Suppressor macrophage (primary cell): ENCODE data around the gene SLC16A4.
"Not testable (repeated sequence)": the region's sequence is repeated elsewhere in the genome, so short reads cannot be mapped to it uniquely, and the experiment has no call there.

Experiments
- DNase-seq, 4 experiments: peaks; one replicate each; pipeline ENCODE4 v3.0.0-alpha.2; 2020 to 2022

The SLC16A4 gene

GRCh38 chr1:110408488-110408887, 17.7 kb upstream of the SLC16A4 start:
- peak; percentile 28 to 41 (median 38) for DNase-seq

DNA sequence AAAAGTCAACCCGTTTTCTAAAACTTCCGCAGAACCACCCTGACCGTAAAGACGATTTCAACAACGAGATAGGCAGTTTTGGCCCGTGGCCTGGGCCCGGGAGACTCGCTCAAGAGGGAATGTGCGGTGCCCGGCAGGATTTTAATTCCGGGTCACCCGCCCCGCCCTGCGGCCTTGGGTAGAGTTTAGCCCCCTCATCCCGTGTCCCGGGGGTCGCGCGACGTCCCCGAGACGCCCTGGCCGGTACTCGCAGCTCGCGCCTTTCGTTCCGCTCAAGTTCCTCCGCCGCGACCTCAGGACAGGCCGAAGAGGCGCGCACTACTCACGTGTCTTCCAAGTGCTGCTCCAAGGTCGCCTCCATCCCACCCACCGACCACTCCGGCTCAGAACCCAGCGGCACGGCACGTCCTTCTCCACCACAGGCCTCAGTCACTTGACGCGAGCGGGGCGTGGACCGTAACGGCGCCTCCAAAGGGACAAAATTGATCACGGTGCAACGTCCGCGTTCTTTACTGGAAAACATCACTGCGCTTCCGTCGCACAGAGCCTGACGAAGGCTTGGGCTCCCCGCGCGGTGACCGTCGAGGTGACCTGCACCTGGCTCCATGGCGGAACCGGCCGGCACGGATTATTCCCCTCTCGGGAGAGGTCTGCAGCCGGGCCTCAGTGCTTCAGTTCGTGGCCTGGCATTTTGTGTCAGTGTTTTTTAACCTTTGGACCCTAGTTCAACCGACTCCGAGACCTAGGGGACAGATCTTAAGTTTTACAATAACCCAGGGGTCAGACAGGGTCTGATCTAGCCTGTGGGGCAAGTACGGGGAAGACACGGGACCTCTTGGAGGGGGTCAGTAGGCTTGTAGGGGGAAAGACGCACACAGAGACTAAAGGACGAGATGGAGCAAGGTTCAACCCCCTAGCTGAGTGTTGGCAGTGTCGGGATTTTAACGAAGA, 16.7 kb upstream of the SLC16A4 start, which contains the start of gene LAMTOR5:
TSS of gene LAMTOR5 (minus strand) at position 435 of the 951 bp plus-strand sequence. CDS start at position 361, 74 bp downstream.
- DNase-seq = peak; percentile 96 to 97 (median 97)

DNA sequence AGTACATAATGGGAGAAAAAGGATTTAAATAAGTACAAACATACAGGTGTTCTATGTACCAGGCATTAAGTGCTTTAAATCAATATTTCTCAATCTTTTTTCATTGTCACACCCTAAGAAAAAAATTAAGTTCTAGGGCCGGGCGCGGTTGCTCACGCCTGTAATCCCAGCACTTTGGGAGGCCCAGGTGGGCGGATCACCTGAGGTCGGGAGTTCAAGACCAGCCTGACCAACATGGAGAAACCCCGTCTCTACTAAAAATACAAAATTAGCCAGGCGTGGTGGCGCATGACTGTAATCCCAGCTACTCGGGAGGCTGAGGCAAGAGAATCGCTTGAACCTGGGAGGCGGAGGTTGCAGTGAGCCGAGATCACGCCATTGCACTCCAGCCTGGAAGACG, 15.6 kb upstream of the SLC16A4 start:
- DNase-seq = not testable (repeated sequence)

DNA sequence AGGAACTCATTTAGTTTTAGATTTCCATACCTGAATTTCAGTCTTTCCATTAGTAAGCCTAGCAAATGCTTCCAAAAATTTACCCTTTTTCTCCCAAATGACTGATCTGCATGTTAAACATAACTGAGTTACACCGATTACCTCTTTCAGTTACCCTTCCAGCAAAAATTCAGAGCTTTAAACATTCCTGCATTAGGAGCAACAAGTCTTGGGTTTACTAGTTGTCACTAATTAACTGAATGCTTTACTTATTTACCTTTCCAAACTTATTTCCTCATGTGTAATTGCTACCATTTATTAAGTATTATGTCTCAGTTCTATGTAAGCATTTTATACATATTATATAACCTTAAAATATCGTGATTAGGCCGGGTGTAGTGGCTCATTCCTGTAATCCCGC, 13.6 kb upstream of the SLC16A4 start:
- no peak for DNase-seq

GRCh38 chr1:110403805-110404204, 13.0 kb upstream of the SLC16A4 start:
- DNase-seq = no peak

DNA sequence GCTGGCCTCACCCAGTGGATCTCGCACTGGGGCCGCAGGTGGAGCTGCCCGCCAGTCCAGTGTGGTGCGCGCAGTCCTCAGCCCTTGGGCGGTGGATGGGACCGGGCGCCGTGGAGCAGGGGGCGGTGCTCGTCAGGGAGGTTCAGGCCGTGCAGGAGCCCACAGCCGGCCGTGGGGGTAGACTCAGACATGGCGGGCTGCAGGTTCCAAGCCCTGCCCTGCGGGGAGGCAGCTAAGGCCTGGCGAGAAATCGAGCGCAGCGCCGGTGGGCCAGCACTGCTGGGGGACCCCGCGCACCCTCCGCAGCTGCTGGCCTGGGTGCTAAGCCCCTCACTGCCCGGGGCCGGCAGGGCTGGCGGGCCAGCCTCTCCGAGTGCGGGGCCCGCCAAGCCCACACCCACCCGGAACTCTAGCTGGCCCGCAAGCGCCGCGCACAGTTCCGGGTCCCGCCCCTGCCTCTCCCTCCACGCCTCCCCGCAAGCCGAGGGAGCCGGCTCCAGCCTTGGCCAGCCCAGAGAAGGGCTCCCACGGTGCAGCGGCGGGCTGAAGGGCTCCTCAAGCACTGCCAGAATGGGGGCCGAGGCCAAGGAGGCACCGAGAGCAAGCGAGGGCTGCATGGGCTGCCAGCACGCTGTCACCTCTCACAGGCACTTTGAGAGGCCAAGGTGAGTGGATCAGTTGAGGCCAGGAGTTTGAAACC, 5.6 kb upstream of the SLC16A4 start:
- DNase-seq = not testable (repeated sequence)

DNA sequence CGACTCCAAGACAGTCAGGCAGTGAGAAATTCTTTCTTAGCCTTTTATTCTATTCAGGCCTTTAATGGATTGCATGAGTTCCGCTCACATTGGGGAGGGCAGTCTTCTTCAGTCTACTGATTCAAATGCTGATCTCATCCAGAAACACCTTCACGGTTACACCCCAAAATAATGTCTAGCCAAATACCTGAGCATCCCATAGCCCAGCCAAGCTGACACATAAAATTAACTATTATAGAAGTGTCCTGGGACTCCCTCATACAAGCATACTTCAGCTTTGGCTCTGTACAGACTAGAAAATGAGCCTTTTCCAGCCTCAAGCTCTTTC, 3.6 kb upstream of the SLC16A4 start:
- DNase-seq = no peak

DNA sequence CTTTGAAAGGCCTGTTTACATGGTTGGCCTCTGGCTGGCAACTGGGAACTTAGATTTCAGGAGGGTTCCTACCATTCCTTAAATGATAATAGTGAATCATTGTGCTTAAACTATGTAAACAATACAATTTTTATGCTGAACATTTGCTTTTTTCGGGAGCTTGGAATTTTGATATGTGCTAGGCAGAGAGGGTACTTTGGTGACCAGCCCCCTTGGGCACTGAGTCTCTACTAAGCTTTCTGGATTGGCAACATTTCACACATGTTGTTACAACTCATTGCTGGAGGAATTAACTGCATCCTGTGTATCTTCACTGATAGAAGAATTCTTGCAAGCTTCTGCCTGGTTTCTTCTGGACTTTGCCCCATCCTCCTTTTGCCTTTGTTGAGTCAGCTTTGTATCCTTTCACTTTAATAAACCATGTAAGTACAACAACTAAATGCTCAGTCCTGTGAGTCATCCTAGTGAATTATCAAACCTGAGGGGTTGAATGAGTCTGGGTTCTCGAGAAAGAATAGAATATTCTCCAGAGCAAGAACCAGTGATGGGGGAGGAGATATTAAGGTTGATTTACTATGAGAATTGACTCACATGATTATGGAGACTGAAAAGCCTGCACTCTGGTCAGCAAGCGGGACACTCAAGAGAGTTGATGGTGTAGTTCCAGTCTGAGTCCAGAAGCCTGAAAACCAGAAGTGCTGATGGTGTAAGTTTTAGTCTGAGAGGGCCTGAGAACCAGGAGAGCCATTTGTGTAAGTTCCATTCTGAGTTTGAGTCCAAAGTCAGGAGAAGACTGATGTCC, 3.1 kb upstream of the SLC16A4 start:
- DNase-seq = no peak

- no peak for DNase-seq
Observed at GRCh38 chr1:110393286-110393685, 2.5 kb upstream of the SLC16A4 start.

- DNase-seq = no peak
Observed at GRCh38 chr1:110390096-110390495, 730 bp downstream of the SLC16A4 start.

- no peak for DNase-seq
Observed at GRCh38 chr1:110387048-110387754, 3.6 kb downstream of the SLC16A4 start.

GRCh38 chr1:110385369-110385768, 5.5 kb downstream of the SLC16A4 start:
- DNase-seq = no peak

DNA sequence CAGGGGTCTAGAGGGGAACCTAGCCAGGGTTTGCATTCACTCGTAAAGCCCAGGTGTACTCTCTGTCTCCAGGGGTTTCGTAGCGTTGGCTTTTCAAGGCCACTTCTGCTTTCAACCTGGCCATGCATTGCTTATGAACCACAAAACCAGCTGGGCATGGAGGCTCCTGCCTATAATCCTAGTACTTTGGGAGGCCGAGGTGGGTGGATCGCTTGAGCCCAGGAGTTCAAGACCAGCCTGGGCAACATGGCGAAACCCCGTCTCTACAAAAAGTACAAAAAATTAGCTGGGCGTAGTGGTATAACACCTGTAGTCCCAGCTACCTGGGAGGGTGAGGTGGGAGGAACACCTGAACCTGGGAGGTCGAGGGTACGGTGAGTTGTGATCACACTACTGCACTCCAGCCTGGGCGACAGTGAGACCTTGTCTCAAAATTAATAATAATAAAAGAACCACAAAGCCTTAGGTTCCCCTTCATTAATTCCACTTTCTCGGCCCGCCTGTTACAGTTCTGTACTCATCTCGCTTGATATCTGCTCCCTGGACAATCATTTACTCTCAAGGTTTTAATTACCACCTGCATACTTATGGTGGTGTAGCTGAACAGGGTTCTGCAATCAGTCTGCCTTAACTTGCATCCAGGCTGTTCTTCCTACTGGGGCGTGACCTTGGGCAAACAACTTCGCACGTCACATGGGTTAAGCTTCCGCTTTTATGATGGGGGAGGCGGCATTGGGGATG, 6.1 kb downstream of the SLC16A4 start:
- peak in 2 of 4 experiments; percentile 17 to 20 for DNase-seq

- DNase-seq = peak in 1 of 4 experiments; percentile 19
Observed at GRCh38 chr1:110383251-110383990, 7.4 kb downstream of the SLC16A4 start.

GRCh38 chr1:110380672-110381283, 10.0 kb downstream of the SLC16A4 start:
- peak; percentile 6 to 65 (median 50) for DNase-seq

- no peak for DNase-seq
Observed at GRCh38 chr1:110375490-110375889, 15.3 kb downstream of the SLC16A4 start.

DNA sequence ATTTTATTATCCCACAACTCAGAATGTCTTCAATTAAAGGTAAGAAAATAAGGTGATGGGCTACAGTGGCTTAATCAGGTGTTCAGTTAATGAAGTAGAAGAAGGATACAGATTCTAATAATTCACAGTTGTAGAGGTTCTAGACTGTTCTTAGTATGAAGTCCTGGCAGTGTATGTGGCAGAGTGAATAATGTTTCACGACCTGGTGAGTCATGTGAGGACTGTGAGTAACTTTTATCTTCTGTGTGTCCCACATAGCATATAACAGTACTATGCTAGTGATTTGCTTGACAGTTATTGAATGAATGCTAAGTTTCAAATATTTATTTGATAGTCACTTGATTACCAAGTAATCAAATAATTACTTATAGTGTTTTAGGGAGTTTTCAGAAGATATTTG, 20.0 kb downstream of the SLC16A4 start:
- no peak for DNase-seq

GRCh38 chr1:110364221-110364620, 26.6 kb downstream of the SLC16A4 start:
- no peak for DNase-seq

GRCh38 chr1:110361856-110362255, 29.0 kb downstream of the SLC16A4 start:
- DNase-seq = no peak

GRCh38 chr1:110360431-110360830, 30.4 kb downstream of the SLC16A4 start:
- DNase-seq = peak; percentile 9 to 53 (median 30)
